GM11168 (cell line): Measurements from ENCODE around the gene OR5D13.

ENCODE experiments used
- in situ Hi-C: fragments of 300-500 bp; cut with MboI; formaldehyde crosslinking; loops from one replicate; pipeline ENCODE4 v1.12.0; 2022; ENCODE audit warnings: low sequenced_read_pairs; ENCODE audit not compliant: unreplicated experiment

OR5D13 gene

GRCh38 chr11:55773138-55773537, at the start of gene OR5D13:
Gene OR5D13, plus strand, starts transcription at chr11:55773438. Its CDS starts 0 bp downstream, at chr11:55773438.
- in situ Hi-C loops = no loop called here

- in situ Hi-C loops = no loop called here
Observed at GRCh38 chr11:55726715-55727324, 46.4 kb upstream of the OR5D13 start.

DNA sequence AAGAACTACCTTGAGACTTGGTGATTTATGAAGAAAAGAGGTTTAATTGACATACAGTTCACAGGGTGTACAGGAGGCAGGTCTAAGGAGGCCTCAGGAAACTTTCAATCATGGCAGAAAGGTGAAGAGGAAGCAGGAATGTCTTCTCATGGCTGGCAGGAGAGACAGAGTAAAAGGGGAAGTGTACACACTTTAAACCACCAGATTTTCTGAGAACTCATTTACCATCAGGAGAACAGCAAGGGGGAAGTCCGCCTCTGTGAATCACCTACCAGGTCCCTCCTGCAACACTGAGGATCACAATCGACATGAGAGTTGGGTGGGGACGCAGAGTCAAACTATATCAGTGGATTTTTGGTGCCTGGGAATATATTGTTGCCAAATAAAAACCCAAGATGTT, 40.3 kb upstream of the OR5D13 start:
- in situ Hi-C loops = no loop called here

DNA sequence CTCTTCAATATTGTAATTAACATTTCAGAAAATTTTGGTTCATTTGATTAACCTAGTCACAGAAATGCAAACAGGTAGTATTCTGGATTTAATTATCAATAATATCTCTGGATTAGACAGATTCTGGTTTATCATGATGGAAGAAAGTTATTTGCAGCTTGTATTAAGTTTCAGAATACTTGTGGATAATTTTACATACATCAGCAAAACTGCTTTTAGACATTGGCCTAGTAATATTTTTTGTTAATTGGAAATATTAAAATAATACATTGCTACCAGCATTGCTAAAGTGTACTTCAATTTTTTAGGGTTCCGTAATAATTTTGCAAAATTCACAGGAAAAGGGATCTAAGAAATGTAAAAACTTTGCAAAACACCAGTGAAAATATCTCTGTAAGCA, 18.4 kb downstream of the OR5D13 start:
- in situ Hi-C loops = no loop called here

DNA sequence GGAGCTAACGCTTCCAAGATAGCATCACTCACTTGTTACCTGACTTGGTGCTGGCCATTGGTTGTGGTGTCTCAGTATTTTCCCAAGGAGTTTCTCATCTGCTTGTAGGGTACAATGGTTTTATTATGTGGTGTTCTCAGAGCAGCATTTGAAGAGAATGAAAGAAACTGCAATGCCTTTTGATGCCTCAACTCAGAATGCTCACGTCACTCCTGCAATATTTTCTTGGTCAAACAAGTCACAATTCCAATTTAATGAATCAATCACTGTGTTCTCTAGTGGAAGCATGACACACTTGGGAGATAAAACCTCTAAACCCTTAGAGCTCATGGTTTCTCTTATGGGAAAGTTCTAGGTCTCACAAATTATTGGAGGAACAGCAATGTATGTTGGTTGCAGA, 20.1 kb downstream of the OR5D13 start:
- in situ Hi-C loops = no loop called here

DNA sequence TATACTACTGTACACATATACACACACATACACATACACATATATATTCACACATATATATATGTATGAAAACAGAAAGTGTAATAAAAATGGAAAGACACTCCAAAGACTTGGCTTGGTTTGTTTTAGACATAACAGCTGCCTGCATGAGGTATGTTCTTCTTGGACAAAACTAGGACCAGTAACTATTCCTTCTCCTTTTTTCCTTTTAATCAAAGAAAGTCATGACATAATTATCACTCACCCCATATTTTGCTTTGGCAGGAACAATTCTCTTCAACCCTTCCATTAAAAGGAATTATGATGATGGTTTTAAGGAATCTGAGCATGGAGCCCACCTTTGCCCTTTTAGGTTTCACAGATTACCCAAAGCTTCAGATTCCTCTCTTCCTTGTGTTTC, 22.0 kb downstream of the OR5D13 start, which contains the start of gene OR5D14:
TSS of gene OR5D14 (plus strand) at position 301 of the 400 bp plus-strand sequence. CDS start at position 301, 0 bp downstream.
- in situ Hi-C loops = no loop called here

DNA sequence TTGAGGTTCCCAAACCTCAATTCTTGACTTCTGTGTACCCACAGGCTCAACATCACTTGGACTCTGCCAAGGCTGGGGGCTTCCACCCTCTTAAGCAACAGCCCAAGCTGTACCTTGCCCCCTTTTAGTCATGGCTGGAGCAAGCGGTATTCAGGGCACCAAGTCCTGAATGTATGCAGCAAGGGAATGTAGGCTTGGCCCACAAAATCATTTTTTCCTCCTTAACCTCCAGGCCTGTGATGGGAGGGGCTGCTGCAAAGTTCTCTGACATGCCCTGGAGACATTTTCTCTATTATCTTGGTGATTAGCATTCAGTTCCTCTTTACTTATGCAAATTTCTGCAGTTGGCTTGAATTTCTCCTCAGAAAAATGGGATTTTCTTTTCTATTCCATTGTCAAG, 33.0 kb downstream of the OR5D13 start:
- in situ Hi-C loops = no loop called here

GRCh38 chr11:55811067-55811466, 37.8 kb downstream of the OR5D13 start, which contains the start of gene OR5L1:
Gene OR5L1, plus strand, starts transcription at chr11:55811367. Its CDS starts 100 bp downstream, at chr11:55811467.
- in situ Hi-C loops = no loop called here

DNA sequence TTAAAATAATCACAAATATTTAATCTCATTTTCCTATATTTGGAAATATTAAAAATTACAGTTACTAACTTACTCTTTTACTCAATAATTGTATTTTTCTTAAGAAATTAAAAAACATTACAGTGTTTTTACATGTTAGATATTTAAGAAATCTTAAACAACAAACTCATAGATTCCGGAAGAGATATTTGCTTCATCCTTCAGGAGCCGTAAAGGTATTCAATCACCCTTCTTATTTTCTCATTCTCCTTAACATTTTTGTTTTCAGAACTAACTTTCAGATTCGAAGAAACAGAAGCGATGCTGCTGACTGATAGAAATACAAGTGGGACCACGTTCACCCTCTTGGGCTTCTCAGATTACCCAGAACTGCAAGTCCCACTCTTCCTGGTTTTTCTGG, 46.1 kb downstream of the OR5D13 start, which contains the start of gene OR5D18:
TSS of gene OR5D18 (plus strand) at position 301 of the 400 bp plus-strand sequence. CDS start at position 301, 0 bp downstream.
- in situ Hi-C loops = no loop called here
